Glomerular visceral epithelial cell (primary cell): ENCODE measurements around the gene ADAM21.
"Not testable (repeated sequence)": the region's sequence is repeated elsewhere in the genome, so short reads cannot be mapped to it uniquely, and the experiment has no call there.

Experiments
- DNase-seq: peaks from one replicate; pipeline ENCODE4 v3.0.0-alpha.2; 2016; ENCODE audit errors: extremely low spot score

Gene ADAM21

GRCh38 chr14:70477356-70478105, 25.6 kb downstream of the ADAM21 start:
- not testable (repeated sequence) for DNase-seq

- DNase-seq: no peak
Observed at GRCh38 chr14:70489579-70490200, 37.7 kb downstream of the ADAM21 start.

GRCh38 chr14:70498191-70498590, 46.2 kb downstream of the ADAM21 start:
- no peak for DNase-seq
